ENCODE data around the gene AHCYL2.

The AHCYL2 gene

GRCh38 chr7:129224251-129225205, at the start of gene AHCYL2:
Gene AHCYL2, plus strand, starts transcription at chr7:129225030.
- peak; percentile 98 for DNase-seq (ENCODE audit: low read depth)

- no peak for DNase-seq (ENCODE audit: low read depth)
Observed at GRCh38 chr7:129176916-129177710, 47.7 kb upstream of the AHCYL2 start.

DNA sequence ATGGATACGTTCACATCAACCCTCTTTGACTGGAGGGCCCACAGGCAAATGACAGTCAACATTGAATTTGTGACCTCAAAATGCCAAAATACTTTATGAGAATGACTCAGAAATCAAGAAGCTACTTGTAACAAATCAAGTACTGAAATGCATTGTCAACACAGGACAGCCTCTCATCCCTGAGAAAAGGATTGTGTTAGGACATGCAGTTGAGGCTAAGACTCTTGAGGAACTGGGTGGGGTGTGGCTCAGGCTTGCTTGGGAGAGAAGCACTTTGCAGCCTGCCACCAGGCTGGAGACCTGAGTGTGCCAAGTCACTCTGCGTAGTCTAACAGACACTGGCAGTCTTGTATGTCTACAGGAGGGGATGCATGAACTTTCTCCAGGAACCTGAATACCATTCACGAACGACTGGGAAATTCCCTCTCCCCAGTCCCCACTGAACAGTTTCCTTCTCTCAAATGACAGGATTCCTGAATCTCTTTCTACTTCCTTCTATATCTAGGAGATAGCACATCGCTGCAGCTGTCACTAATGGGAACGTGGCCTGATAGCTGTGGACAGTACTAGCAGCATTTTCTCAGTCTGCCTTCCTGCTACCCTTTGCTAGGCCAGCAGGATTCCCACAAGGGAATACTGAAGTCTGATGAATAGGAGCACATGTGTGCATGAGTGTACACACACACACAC, 39.7 kb upstream of the AHCYL2 start:
- no peak for DNase-seq (ENCODE audit: low read depth)

DNA sequence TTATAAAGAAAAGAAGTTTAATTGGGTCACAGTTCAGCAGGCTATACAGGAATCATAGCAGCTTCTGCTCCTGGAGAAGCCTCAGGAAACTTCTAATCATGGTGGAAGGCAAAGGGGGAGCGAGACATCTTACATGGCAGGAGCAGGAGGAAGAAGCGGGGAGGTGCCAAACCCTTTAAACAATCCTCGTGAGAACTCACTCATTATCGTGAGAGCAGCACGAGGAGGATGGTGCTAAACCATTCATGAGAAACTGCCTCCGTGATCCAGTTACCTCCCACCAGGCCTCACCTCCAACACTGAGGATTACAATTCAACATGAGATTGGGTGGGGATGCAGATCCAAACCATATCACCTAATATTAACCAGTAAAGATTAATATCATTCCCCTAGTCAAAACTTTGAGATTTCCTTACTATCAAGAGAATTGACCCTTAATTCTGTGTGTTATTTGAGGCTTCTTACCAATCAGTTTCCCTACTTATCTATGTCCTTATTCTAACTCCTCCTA, 38.0 kb upstream of the AHCYL2 start:
- no peak for DNase-seq (ENCODE audit: low read depth)

DNA sequence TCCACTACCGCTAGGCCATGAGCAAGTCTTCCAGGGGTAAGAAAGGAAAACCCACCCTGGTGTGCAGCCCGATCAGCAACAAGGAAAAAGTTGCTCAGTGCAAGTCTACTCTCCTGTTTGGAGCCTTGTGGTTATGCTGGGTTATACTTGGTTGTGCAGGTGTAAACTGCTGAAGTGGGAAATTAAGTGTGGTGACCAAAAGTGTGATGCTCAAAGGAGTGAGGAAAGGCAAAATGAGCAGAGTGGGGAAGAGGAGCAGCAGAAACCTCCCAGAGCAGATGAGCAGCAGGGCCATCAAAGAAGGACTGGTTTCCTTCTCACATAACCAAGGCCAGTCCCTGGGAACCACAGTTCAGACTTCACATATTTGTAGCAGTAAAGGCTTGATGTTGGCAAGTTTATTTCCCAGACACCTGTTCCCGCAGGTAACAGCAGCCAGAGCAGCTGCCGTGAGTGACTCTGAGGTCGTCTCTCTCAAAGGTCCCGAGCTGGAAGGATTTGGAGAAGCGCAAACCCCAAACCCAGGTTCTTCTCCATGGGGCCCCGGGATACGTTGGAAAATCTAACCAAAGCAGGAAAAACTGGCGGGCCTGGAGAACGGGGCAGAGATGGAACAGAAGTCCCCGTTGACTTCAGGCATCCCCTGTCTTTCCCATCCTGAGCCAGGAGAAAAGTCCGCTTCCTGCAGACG, 37.0 kb upstream of the AHCYL2 start:
- no peak for DNase-seq (ENCODE audit: low read depth)

DNA sequence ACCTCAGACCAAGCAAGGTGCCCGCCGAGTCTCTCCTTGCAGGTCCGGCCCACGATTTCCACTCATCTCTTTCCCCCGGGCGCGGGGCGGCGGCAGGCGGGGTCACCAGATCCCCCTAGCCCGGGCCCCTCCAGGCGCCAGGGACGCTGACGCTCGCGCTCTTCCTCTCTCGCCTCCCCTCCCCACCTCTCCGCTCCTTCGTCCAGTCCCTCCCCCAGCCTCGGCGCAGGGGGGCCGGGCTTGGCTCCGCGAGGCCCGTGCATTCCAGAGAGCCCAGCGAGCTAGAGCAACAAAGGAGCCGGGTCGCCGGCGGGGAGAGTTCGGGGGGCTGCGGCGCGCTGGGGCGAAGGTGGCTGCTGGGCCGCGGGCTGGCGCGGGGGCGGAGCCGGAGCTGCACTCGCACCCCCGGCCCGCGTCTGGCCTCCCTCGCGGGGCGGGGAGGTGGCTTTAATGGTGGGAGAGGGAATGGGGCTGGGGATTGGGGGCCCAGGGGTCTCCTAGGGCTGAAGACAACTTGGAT, 36.4 kb upstream of the AHCYL2 start, which contains the start of gene SMO:
SMO (plus strand) TSS at position 262 of the 520 bp plus-strand sequence. CDS start 519 bp downstream, outside the sequence.
- DNase-seq (ENCODE audit: low read depth), result no peak

DNA sequence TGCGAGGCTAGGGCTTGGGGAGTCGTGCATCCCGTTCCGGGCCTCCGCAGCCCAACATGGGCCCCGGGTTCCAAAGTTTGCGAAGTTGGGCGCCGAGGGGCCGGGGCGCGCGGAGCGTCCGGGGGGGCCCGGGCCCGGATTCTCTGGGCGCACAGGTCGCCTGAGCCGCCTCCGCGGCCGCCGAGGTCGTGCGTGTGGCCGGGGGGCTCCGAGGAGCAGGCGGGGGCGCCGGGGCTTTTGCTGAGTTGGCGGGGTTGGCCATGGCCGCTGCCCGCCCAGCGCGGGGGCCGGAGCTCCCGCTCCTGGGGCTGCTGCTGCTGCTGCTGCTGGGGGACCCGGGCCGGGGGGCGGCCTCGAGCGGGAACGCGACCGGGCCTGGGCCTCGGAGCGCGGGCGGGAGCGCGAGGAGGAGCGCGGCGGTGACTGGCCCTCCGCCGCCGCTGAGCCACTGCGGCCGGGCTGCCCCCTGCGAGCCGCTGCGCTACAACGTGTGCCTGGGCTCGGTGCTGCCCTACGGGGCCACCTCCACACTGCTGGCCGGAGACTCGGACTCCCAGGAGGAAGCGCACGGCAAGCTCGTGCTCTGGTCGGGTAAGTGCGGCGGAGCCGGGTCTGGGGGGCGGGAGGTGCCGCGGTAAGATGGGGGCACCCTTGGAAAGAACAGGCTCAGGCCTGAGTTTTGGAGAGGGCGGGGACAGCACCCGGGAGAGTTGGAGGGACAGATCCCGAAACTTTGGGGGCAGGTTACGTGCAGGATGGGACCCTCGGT, 35.8 kb upstream of the AHCYL2 start:
- DNase-seq (ENCODE audit: low read depth), result no peak

DNA sequence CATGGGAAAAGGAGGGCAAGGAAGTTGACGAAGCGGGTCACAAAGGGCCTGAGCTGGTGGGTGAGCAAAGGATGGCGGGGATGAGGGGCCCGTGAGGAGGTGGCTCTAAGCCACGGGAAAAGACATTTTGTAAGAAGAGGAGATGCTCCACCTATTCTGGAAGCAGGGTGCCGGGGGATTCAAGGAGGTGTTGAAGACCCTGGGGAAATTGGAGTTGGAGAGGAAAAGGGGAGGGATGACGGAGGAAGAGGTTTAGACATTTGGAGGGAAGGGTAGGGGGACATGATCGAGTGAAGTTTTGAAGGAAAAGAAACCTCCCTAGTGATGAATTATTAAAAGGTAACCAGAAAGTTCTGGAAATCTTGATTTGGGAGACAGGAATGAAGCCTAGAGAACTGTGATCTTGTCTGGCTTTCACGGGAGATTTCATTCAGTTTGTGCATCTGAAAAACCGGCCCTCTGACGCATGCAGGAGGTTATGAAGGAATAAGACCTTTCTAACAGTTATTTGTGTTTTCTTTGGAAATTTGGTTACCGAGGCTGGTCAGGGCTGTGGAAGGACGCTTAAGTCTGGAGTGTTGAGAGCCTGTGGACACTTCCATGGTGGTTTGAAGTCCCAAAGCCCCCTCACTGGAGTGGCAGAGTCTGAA, 35.0 kb upstream of the AHCYL2 start:
- no peak for DNase-seq (ENCODE audit: low read depth)

DNA sequence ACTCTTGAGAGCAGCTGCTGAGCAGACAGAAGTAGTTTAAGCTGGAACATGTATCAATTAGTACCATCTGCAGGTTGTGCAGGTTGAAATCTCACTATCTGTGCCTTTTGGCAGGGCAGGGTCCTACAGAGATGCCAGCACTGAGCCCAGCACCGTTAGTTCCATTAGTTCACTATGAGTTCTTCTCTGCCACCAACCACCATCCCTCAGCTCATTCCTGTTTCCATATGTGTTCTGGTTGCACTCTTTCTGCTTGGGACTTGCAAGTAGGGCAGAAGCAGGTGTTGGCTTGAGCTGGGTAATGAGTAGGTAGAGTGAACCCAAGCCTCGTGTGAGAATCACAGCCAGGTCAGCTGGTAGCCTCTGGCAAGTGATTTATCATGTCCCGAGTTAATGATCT, 33.6 kb upstream of the AHCYL2 start:
- DNase-seq (ENCODE audit: low read depth), result no peak

DNA sequence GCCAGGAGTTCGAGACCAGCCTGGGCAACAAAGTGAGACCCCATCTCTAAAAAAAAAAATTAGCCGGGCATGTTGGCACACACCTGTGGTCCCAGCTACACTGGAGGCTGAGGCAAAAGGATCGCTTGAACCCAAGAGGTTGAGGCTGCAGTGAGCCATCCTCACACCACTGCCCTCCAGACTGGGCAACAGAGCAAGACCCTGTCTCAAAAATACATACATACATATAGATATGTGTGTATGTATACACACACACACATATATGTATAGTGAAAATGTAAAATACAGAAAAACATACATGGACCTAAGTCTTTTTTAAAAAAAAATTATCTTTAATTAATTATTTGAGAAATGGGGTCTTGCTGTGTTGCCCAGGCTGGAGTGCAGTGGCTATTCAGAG, 30.9 kb upstream of the AHCYL2 start:
- DNase-seq (ENCODE audit: low read depth), result no peak

- DNase-seq (ENCODE audit: low read depth), result no peak
Observed at GRCh38 chr7:129197771-129198170, 27.1 kb upstream of the AHCYL2 start.

GRCh38 chr7:129199406-129199805, 25.4 kb upstream of the AHCYL2 start:
- no peak for DNase-seq (ENCODE audit: low read depth)

GRCh38 chr7:129202058-129202777, 22.6 kb upstream of the AHCYL2 start:
- no peak for DNase-seq (ENCODE audit: low read depth)

- no peak for DNase-seq (ENCODE audit: low read depth)
Observed at GRCh38 chr7:129203050-129203741, 21.6 kb upstream of the AHCYL2 start.

GRCh38 chr7:129205126-129205818, 19.6 kb upstream of the AHCYL2 start:
- no peak for DNase-seq (ENCODE audit: low read depth)

DNA sequence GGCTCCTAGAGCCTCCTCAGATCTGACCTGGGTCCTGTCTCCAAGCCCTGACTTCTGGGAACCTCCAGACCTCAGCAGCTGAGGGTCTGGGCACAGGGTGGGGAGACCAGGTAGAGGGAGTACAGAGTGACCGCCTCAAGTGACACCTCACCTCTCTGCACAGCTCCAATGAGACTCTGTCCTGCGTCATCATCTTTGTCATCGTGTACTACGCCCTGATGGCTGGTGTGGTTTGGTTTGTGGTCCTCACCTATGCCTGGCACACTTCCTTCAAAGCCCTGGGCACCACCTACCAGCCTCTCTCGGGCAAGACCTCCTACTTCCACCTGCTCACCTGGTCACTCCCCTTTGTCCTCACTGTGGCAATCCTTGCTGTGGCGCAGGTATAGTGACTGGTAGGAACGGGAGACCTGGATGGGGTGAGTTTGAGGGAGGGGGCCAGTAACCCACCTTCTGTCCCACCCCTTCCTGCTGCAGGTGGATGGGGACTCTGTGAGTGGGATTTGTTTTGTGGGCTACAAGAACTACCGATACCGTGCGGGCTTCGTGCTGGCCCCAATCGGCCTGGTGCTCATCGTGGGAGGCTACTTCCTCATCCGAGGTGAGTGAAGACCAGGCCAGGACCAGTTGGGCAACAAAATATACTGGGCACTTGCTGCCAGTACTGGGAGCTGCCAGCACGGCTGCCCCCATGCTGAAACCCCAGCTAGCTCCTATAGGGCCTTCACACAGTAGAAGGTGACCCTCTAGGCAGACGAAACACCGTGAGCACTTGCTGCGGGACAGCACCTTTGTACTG, 18.6 kb upstream of the AHCYL2 start:
- no peak for DNase-seq (ENCODE audit: low read depth)

DNA sequence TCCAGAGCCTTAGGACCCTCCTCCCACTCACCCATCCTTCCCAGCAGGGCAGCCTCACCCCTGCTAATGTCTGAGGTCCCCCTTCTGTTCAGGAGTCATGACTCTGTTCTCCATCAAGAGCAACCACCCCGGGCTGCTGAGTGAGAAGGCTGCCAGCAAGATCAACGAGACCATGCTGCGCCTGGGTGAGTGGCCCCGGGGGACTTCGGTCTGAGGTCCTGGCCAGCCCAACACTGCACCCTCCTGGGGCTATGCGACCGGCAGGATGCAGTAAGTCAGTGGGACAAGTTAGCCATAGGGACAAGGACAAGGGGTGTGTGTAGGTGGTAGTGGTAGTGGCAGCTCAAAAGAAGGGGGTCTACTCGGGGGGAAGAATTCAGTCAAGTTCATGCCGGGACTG, 16.2 kb upstream of the AHCYL2 start:
- no peak for DNase-seq (ENCODE audit: low read depth)
